HG02885 (cell line): ENCODE results near the gene LNX1.
"Not testable (repeated sequence)": the region's sequence is repeated elsewhere in the genome, so short reads cannot be mapped to it uniquely, and the experiment has no call there.

ENCODE experiments used
- ATAC-seq: cut with Tn5 transposase; IDR thresholded peaks from one replicate; pipeline ENCODE4 v1.9.1; 2021; ENCODE audit warnings: mild to moderate bottlenecking; ENCODE audit not compliant: unreplicated experiment, poor library complexity

The LNX1 gene

DNA sequence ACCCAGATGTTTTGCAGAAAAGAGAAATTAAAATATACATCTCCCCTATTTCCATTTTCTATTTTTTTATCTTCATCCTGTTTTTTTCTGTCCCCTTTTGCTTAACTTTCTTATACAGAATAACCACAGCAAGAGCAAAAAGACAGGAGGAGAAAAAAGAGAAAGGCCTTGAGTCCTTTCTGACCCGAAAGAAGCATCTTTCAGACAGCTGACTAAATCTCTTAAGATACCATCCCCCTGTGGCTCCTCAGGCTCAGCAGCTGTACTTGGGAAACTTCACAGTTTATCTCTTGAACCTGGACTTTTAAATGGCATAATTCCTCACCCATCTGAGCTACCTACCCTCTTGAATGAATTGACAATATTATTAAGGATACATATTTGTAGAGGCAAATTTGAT is 113.7 kb downstream of the LNX1 start:
- ATAC-seq, result no peak

GRCh38 chr4:53477038-53477565 is 114.2 kb downstream of the LNX1 start:
- no peak for ATAC-seq

DNA sequence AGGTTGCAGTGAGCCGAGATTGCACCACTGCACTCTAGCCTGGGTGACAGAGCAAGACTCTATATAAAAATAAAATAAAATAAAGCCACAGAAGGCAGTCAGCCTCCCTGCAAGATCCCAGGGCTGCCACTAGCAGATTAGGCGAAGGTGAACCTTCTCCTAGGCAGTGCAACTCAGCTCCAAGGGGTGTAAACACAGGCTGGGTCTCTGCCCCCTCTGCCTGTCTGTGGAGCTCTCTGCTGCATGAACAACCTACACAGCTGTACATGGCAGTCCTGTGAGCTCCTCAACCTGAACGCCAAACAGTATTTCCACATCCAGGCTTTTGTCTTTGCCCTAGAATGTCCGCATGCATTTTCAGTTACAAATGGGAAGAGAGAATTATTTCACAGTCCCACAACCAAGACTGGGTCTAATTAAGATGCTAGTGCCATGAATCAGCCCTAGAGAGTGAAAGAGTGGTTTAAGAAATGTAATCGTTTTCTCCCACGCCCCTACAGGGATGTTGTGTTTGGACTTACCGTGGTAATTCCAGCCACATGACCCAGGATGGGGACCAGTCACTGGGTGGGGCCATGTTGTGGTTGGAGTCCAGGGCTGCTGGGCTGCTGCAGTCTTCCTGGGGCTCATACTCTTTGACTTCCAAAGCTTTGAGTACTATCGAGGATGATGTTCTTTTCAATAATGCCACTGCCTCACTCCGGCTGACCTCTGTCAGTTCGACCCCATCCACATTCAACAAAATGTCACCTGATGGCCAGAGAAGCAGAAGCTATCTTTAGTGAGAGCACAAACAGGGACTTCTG is 114.9 kb downstream of the LNX1 start:
- ATAC-seq, result no peak

DNA sequence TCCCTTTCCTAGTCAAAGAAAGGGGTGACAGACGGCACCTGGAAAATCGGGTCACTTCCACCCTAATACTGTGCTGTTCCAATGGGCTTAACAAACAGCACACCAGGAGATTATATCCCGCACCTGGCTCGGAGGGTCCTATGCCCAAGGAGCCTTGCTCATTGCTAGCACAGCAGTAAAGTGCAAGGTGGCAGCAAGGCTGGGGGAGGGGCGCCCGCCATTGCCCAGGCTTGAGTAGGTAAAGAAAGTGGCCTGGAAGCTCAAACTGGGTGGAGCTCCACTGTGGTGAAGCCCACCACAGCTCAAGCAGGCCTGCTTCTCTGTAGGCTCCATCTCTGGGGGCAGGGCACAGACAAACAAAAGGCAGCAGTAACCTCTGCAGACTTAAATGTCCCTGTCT is 124.7 kb downstream of the LNX1 start:
- ATAC-seq, result not testable (repeated sequence)

- no peak for ATAC-seq
Observed at GRCh38 chr4:53465891-53466290, 125.4 kb downstream of the LNX1 start.

DNA sequence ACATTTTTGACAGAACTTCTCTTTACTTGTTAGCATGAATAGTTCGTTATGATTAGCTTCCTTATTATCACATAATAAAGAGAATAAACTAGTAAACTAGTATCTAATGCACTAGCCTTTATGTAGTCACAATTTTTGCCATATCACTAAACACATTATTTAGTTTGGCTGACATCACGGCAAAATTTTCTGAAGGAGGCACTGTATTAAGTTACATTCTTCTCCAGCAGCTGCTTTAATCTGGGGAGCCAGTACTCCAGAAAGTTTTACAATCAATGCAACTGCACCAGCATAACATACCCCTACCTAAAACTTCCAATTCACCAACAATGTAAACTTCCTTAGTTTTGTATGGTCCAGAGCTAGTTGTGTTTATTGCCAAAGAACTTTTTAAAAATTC is 126.0 kb downstream of the LNX1 start:
- ATAC-seq, result no peak

GRCh38 chr4:53463340-53463739 is 127.9 kb downstream of the LNX1 start:
- ATAC-seq, result no peak

DNA sequence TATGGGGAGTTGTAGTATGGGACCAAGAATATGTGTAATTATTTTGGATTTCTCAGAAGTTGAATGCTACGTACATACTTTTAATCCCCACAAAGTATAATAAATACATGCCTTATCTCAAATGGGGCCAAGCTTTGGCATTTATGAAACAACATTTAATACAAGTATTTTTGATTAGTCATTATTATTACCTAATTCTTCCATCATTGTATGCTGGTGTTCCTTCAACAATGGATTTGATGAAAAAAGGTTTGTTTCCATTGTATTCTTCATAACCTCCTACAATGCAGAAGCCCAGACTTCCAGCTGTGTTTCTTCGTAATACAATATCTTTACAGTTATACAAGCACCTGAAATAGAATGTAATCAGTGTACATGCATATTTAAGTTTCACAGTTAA is 130.0 kb downstream of the LNX1 start:
- no peak for ATAC-seq

- no peak for ATAC-seq
Observed at GRCh38 chr4:53459548-53459947, 131.7 kb downstream of the LNX1 start.

DNA sequence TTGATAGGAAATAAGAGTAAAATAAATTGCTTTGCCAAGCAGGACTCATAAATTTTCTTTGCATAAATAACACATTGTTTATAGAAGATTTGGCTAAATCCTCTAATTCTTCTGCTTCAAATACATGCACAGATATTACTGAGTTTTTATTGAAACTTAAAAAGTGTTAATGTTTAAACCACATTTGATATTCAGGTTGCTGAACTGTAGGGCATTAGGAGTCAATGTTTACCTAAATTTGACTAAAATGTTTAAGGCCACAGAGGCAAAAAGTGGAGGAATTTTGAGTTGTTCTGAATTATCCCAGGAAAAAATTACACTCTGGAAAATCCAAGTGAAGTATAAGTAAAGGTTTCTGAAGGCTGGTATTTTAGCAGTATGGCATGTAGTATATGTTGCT is 135.1 kb downstream of the LNX1 start:
- ATAC-seq, result no peak

GRCh38 chr4:53455766-53456165 is 135.5 kb downstream of the LNX1 start:
- ATAC-seq, result no peak

DNA sequence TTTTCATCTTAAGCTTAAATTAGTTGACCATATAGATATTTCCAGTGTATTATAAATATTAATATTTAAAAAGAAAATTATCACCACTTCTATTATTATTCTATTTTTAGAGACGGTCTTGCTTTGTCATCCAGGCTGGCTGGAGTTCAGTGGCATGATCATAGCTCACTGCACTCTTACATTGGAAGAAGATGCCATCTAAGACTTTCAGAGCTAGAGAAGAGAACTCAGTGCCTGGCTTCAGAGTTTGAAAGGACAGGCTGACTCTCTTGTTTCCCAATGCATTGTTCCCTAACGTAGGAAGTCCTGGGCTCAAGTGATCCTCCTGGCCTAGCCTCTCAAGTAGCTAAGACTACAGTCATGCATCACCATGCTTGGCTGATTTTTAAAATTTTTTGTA is 137.9 kb downstream of the LNX1 start:
- ATAC-seq, result no peak

DNA sequence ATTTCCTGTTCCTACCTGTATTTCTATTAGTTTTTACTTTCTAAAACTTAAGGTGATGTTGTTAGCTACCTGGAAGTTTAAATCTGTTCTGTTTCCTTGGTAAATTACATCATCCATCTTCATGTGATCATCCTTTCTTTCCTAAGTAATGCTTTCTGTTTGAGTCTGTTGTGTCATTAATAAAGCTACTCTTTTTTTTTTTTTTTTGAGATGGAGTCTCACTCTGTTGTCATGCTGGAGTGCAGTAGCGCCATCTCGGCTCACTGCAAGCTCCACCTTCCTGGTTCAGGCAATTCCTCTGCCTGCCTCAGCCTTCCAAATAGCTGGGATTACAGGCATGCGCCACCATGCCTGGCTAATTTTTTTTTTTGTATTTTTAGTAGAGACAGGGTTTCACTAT is 140.5 kb downstream of the LNX1 start:
- no peak for ATAC-seq

DNA sequence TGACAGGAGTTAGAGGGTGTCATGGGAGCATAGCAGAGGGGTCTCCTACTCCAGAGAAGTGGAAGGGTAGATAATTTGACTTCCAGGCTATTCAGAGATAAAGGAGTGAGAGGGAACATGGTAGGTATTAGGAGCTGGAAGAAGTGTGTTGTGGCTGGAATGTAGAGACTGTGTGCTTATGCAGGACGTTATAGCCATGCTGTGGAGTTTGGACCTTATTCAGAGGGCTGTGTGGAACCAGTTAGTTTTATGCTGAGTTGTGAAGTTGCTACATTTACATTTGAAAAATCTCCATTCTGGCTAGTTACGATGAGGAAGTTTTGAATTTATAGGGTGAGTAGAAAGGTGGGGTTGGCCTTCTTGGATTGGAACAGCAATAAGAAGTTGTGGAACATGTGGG is 146.3 kb downstream of the LNX1 start:
- no peak for ATAC-seq

DNA sequence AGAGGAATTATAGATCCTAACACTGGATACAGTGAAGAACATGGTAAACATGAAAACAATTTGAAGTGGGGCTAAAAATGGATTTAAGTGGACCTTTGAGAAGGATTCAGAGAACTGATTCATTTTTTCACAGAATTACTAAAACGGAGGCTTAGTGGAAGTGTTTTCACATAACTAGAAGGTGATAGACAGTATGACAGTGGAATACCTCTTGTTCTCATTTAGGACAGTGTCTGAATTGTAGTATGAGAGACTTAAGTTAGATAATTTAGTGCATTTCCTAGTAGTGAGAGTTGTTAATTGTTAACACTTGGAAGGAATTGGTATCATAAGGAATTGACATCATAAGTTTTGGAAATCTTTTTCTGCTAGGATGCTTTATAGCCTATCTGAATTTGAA is 149.7 kb downstream of the LNX1 start:
- no peak for ATAC-seq

DNA sequence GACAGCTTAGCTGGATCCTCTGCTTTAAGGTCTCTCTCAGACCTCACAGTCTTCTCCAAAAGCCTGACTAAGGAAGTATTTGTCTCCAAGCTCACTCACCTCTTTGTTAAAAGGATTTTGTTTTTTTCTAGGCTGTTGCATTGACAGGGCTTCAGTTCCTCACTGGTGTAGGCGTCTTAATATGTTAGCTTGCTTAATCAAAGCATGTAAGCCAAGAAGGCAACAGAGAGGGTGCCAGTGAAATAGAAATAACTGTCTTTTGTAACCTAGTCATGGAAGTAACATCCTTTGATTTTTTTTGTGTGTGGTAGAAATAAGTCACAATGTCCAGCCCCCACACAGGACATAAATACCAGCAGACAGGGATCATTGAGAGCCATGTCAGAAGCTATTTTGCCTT is 155.0 kb downstream of the LNX1 start:
- no peak for ATAC-seq

- ATAC-seq, result peak; percentile 82
Observed at GRCh38 chr4:53432528-53433424, 158.5 kb downstream of the LNX1 start.

- no peak for ATAC-seq
Observed at GRCh38 chr4:53431052-53431451, 160.2 kb downstream of the LNX1 start.

- no peak for ATAC-seq
Observed at GRCh38 chr4:53427366-53427765, 163.9 kb downstream of the LNX1 start.

GRCh38 chr4:53424280-53424679 is 167.0 kb downstream of the LNX1 start:
- no peak for ATAC-seq

DNA sequence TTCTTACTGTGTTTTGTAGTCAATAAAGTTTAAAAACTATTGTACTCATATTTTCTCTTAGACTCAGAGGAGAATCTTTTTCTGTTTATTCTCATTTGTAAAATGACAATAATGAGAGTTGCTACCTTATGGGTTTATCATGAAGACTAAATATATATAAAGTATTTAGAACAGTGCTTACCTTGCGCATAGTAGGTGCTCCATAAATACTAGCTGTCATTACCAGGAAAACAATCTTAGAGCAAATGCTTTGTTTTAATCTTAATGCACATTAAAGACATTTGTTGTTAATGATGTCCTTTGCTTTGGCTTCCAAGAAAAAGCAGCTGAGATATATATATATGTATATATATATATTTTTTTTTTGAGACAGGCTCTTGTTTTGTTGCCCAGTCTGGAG is 168.9 kb downstream of the LNX1 start:
- no peak for ATAC-seq
